ENCODE data around the gene RAD9A. TPM values are rescaled to one million over a fixed set of nuclear protein-coding genes. Genes with fewer than 3 reads are reported as not detected.
A peak's percentile ranks its signal among the peaks of the same experiment; 100 is the strongest.

The RAD9A gene
- total RNA-seq, 1 donor from 2014 or later: 8.3 TPM

DNA sequence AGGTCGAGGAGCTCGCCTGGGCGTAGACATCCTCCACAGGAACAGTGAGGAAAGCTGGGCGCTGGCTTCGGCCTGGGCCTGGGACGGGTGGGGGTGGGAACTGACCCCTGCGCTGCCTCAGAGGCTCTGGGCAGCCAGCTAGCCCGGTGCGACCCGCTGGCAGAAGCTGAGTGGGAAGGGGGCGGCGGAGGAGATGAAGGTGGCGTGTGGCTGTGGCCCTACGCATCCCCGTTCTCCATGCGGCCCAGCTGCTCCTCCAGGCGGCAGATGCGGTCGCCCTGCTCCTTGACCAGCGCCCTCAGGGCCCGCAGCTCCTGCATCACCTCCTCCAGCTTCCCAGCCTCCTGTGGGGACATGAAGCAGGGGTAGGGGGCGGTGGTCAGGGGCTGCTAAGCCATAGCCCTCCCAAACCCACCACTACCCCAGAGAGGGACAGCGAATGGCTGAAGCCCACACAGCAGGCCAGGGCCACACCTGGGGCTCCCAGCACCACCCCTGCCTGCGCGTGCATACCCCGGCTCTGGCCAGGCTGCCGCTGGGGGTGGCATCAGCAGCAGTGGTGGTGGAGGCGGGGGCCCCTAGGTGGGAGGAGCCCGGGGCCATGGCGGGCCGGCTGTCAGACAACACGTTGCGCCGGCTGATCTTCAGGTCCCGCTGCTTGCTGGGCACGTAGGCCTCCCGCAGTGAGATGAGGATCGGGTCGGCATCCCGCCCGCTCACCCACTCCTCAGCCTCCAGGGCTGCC is 46.5 kb downstream of the RAD9A start:
- H3K27me3 ChIP-seq (ENCODE audit: control insufficient read depth, insufficient read depth, low read length): no peaks in the 10 kb centered on the region
- DNase-seq (ENCODE audit: low read depth): no peak
- peaks cover 4% of the 10 kb centered on the region for H3K36me3 ChIP-seq (ENCODE audit: control insufficient read depth, insufficient read depth, low read length)
- TF ChIP-seq, protein P1, sequence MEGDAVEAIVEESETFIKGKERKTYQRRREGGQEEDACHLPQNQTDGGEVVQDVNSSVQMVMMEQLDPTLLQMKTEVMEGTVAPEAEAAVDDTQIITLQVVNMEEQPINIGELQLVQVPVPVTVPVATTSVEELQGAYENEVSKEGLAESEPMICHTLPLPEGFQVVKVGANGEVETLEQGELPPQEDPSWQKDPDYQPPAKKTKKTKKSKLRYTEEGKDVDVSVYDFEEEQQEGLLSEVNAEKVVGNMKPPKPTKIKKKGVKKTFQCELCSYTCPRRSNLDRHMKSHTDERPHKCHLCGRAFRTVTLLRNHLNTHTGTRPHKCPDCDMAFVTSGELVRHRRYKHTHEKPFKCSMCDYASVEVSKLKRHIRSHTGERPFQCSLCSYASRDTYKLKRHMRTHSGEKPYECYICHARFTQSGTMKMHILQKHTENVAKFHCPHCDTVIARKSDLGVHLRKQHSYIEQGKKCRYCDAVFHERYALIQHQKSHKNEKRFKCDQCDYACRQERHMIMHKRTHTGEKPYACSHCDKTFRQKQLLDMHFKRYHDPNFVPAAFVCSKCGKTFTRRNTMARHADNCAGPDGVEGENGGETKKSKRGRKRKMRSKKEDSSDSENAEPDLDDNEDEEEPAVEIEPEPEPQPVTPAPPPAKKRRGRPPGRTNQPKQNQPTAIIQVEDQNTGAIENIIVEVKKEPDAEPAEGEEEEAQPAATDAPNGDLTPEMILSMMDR (IDR thresholded peaks at IDR 0.05; ENCODE audit: insufficient read depth, low read length, poor library complexity, severe bottlenecking): no peak
- H3K4me3 ChIP-seq (ENCODE audit: low read depth, low read length): no peak overlapping the region

DNA sequence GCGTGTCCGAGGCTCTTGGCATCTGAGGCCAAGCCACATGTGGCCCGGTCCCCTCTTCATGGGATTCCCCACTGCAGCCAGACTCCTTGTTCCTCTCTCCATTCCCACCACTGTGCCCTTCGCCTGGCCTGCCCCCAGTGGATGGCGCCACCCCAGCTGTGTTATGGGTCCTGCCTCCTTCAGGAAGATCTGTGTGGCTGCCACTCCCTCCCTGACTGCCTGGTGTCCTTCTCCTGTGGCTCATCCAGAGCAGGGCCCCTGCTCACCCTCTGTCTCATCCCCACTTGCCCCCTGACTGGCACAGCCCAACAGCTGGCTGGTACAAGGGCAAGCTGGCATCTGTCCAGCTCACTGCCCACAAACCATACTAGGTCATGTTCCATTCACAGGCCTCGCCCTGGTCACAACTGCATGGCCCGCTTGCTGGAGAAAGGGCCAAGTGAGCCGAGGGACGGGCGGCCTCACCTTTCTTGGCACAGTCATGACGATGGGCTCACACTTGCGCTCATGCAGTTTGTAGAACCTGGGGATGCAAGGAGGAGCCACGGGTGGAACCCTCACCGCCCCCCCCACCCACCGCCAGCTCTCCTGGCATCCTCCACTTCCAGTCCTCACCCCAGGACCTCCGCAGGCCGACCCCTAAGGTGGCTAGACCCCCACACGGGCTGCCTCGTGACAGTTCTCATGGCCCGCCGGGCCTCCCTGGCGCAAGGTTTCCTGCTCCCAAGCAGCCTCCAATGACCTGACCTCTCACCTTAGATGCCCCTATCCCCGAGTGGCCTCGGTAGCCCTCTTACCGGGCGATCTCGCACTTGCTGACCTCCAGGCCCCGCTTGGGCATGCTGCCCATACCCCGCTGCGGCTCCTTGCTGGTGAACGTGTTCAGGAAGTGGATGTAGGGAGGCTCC is 47.8 kb downstream of the RAD9A start:
- no peaks in the 10 kb centered on the region for H3K27me3 ChIP-seq (ENCODE audit: control insufficient read depth, insufficient read depth, low read length)
- no peak overlapping the region for H3K4me3 ChIP-seq (ENCODE audit: low read depth, low read length)
- H3K36me3 ChIP-seq (ENCODE audit: control insufficient read depth, insufficient read depth, low read length): peaks cover 4% of the 10 kb centered on the region
- TF ChIP-seq, protein P1 (IDR thresholded peaks at IDR 0.05; ENCODE audit: insufficient read depth, low read length, poor library complexity, severe bottlenecking): peak; percentile 29
- no peak for DNase-seq (ENCODE audit: low read depth)

DNA sequence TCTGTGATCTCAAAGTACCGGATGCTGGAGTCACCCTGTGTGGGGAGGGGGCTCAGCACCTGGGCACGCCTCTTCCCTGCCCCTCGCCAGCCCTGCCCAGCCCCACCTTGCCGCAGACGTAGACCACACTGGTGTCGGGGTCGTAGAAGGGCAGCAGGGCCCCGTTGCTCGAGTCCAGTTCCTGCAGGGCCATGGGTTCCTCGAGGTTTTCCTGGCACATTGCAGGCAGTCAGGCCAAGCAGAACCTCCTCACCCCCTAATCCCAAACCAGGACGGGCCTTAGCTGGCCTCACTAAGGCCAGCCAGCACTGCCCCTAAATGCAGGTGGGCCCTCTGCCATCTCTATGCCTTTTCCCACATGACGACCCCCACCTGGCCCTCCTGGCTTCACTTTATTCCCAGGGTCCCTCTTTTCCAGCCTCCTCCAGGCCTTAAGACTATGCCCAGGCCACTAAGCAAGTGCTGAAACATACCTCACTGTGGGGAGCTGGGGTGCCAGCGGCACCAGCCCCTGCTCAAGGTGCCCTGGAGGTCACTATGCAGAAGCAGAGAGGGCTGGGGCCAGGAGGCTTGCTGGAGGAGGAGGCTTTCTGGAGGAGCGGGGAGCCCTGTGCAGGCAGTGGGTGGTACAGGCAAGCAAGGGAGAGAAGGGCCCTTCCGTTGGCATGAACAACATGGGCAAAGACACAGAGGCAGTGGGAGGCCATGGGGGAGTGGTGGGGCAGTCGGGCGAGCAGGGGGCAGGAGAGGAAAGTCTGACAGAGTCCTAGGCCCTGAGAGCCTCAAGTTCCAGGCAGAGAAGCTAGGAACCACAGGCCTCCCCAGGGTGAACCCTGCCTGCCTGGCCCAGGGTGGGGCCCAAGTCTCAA is 48.7 kb downstream of the RAD9A start:
- TF ChIP-seq, protein P1 (IDR thresholded peaks at IDR 0.05; ENCODE audit: insufficient read depth, low read length, poor library complexity, severe bottlenecking): no peak
- Histone ChIP-seq H3K27me3 (ENCODE audit: control insufficient read depth, insufficient read depth, low read length) (no peaks in the 10 kb centered on the region), H3K36me3 (ENCODE audit: control insufficient read depth, insufficient read depth, low read length) (peaks cover 4% of the 10 kb centered on the region), H3K4me3 (ENCODE audit: low read depth, low read length) (no peak overlapping the region)
- DNase-seq (ENCODE audit: low read depth): no peak

GRCh38 chr11:67441098-67441563 is 49.3 kb downstream of the RAD9A start:
- H3K27me3 ChIP-seq (ENCODE audit: control insufficient read depth, insufficient read depth, low read length): no peaks in the 10 kb centered on the region
- TF ChIP-seq, protein P1 (IDR thresholded peaks at IDR 0.05; ENCODE audit: insufficient read depth, low read length, poor library complexity, severe bottlenecking): no peak

DNA sequence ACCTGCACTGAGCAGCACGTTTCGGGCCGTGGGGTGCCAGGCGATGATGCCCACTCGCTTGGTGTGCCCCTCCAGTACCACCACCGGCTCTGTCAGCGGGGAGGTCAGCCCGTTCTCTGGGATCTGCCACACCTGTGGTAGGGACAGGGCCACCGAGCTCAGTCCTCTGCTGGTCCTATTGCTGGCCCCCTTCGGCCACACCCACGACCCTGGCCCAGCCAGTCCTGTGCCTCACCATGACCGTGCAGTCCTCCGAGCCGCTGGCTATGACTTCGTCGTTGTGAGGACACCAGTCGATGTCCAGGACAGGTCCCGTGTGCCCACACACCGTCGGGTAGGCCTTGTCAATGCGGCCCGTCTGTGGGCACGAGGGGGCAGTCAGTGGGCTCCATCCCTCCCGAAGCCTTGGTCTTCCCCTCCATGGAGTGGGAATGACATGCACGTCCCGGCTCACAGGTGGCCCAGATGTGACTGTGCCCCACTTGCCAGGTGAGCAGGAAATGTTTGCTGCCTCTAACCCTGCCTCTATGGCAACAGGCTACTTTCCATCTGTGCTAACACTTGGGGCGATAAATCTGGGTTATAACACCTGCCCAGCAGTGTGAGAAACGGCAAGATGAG is 50.1 kb downstream of the RAD9A start:
- Histone ChIP-seq H3K36me3 (ENCODE audit: control insufficient read depth, insufficient read depth, low read length) (peaks cover 4% of the 10 kb centered on the region), H3K4me3 (ENCODE audit: low read depth, low read length) (no peak overlapping the region), H3K27me3 (ENCODE audit: control insufficient read depth, insufficient read depth, low read length) (no peaks in the 10 kb centered on the region)
- TF ChIP-seq, protein P1 (IDR thresholded peaks at IDR 0.05; ENCODE audit: insufficient read depth, low read length, poor library complexity, severe bottlenecking): no peak
- no peak for DNase-seq (ENCODE audit: low read depth)

More at GRCh38 chr11:67441098-67441563, 49.3 kb downstream of the RAD9A start:
- Histone ChIP-seq H3K36me3 (ENCODE audit: control insufficient read depth, insufficient read depth, low read length) (peaks cover 4% of the 10 kb centered on the region), H3K4me3 (ENCODE audit: low read depth, low read length) (no peak overlapping the region)
- no peak for DNase-seq (ENCODE audit: low read depth)

Measured in kidney epithelial cell (primary cell).